GM21619 (cell line): ENCODE results near the gene KCNAB2.

Experiments
- ATAC-seq: cut with Tn5 transposase; IDR thresholded peaks from one replicate; pipeline ENCODE4 v1.9.1; 2021; ENCODE audit not compliant: unreplicated experiment

Gene KCNAB2

DNA sequence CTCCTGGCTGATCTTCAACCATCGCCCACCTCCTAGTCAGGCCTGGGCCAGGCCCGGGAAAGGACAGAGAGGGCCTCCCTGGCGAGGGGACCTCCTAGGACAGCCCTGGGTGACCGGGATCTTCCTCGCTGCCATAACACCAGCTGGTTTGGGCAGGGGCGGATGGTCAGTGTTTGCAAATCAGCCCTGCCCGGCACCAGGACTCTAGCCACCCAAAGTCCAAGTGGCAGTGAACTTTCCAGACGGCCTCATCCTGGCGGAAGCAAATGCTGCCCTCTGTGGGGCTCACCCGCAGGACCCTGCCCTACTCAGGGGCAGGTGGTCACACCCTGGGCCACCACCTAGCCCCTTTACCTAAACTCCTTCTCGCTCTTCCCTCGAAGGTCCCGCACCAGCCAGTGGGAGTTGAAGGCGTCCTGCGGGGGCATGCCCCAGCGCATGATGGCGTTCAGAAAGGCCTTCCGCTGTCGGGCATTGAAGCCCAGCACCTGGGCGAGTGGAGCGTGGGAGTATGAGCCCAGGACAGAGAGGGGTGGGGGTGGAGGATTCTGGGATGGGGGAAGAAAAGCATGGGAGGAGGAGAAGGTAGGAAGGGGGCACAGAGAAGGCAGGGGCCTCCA is 79.2 kb downstream of the KCNAB2 start:
- no peak for ATAC-seq

- no peak for ATAC-seq
These were observed 79.7 kb downstream of the KCNAB2 start for GRCh38 chr1:6125366-6125765.

GRCh38 chr1:6126028-6126427 is 80.3 kb downstream of the KCNAB2 start:
- ATAC-seq: no peak

GRCh38 chr1:6126521-6127067 is 80.9 kb downstream of the KCNAB2 start:
- no peak for ATAC-seq

DNA sequence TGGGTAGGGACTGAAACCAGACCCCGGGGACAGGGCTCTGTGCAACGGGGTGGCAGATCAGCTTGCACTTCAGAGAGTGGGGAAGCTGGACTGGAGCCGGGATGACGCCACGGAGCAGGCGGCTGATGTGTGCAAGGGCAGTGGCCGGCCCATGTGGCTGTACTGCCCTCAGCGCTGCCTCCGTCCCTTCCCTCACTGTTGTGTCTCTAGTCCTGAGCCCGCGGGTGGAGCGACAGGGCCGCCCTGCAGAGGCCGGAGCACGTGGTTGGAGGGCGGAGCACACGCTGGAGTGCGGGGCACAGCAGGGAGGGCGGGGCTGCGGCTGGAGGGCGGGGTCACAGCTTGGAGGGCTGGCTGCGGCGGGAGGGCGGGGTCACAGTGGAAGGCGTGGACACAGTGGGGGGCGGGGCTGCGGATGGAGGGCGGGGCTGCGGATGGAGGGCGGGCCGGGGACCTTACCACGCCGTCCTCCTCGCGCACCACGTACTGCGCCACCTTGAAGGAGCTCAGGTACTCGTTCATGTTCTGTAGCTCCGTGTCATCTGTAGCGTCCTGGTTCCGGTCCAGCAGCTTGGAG is 82.0 kb downstream of the KCNAB2 start:
- ATAC-seq: no peak

- ATAC-seq: no peak
These were observed 82.8 kb downstream of the KCNAB2 start for GRCh38 chr1:6128276-6129081.

- ATAC-seq: no peak
These were observed 83.6 kb downstream of the KCNAB2 start for GRCh38 chr1:6129313-6129712.

GRCh38 chr1:6130036-6130435 is 84.3 kb downstream of the KCNAB2 start:
- ATAC-seq: no peak

GRCh38 chr1:6130596-6130995 is 84.9 kb downstream of the KCNAB2 start:
- ATAC-seq: no peak

GRCh38 chr1:6131561-6131960 is 85.9 kb downstream of the KCNAB2 start:
- no peak for ATAC-seq

GRCh38 chr1:6133146-6133895 is 87.6 kb downstream of the KCNAB2 start:
- ATAC-seq: no peak

- no peak for ATAC-seq
These were observed 88.5 kb downstream of the KCNAB2 start for GRCh38 chr1:6134206-6134605.

- ATAC-seq: no peak
These were observed 89.2 kb downstream of the KCNAB2 start for GRCh38 chr1:6134741-6135510.

DNA sequence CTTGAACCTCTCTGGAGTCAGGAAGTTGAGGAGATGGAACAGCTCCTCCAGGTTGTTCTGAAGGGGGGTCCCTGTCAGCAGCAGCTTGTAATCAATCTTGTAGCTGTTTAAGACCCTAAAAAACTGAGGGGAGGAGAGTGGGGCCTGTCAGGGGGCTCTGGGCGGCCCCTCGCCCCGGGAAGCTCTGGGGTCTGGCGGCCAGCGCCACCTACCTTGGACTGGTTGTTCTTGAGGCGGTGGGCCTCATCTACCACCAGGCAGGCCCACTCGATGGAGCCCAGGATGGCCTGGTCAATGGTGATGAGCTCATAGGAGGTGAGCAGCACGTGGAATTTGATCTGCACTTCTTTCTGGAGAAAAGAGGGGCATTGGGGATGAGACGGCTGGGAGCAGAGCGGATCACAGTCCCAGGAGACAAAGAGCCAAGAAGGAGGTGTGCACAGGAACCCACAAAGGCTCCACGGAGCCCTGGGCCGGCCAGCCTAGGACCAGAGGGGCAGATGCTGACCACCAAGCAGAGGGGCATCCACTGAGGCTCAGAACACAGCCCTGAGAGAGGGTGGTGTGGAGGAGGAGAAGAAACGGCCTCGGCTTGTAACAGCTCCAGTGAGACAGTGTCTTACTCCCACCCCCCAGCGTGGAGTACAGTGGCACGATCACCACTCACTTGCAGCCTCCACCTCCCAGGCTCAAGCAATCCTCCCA is 91.0 kb downstream of the KCNAB2 start:
- ATAC-seq: no peak

GRCh38 chr1:6137758-6138157 is 92.1 kb downstream of the KCNAB2 start:
- ATAC-seq: no peak

DNA sequence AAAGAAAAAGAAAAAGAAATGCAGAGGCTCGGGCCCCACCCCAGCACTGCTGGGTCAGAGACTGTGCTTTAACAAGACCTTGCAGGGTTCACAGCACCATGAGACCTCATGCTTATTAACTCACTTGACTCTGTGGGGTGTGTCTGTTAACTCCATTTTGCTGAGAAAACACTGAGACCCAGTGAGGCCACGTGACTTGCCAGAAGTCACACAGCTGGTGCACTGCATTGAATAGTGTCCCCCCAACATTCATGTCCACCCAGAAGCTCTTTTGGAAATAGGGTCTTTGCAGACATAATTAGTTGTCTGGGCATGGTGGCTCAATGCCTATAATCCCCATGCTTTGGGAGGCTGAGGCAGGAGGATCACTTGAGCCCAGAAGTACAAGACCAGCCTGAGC is 94.7 kb downstream of the KCNAB2 start:
- no peak for ATAC-seq

DNA sequence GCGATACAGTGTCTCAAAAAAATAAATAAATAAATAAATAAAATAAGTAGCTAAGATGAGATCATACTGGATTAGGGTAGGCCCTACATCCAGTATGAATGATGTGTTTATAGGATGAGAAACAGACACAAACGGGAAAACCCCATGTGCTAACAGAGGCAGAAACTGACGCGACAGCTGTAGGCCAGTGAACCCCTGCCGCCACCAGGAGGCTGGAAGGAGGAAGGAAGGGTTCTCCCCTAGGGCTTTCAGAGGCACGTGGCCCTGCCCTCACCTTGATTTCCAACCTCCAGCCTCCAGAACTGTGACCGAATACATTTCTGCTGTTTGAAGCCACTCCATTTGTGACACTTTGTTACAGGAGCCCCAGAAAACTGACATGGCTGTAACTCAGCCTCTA is 95.9 kb downstream of the KCNAB2 start:
- ATAC-seq: peak; percentile 69

DNA sequence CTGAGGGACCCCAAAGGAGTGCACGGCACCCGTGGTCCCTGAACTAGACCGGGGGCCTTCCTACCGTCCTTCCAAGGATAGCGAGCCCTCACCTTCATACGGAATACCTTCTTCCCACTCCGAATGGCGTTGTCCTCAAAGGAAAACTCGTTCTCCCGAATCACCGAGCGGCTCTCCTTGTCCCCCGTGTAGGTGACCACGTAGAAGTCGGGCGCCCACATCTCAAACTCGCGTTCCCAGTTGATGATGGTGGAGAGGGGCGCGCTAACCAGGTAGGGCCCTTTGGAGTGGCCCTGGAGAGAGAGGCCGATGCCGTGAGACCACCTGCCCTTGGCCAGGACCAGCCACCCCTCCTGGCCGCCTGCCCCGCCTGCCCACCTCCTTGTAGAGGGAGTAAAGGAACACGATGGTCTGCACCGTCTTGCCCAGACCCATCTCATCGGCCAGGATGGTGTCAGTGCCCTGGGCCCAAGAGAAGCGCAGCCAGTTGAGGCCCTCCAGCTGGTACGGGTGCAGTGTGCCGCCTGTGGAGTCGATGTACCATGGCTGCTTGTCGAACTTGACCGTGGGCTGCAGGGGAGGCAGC is 96.4 kb downstream of the KCNAB2 start:
- ATAC-seq: no peak

DNA sequence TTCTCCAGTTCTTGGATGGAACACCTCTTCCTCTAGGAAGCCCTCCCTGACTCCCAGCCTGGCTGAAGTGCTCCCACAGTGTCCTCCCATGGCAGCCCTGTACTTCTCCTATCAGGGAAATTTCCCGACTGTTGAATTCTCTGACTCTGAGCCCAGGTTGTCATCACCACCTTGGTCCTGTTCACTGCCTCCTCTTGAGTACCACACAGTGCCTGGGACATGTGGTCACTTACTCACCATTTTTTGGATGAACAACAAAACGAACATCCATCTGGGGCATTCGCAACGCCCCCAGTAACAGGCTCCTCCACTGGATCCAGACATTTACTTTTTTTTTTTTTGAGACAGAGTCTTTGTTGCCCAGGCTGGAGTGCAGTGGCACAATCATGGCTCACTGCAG is 97.0 kb downstream of the KCNAB2 start:
- no peak for ATAC-seq

- ATAC-seq: no peak
These were observed 97.7 kb downstream of the KCNAB2 start for GRCh38 chr1:6143395-6143794.
